IMR-90 (cell line): ENCODE results near the gene TMEM259. TPM values are rescaled to one million over a fixed set of nuclear protein-coding genes. Genes with fewer than 3 reads are reported as not detected.

ENCODE experiments used
- ATAC-seq: fragments of 200-7000 bp; cut with Tn5 transposase; 2 replicates; pipeline ENCODE4 v1.9.1; 2020; ENCODE audit warnings: low read depth, mild to moderate bottlenecking, moderate library complexity
- BruUV-seq: library from RNA; stranded (reverse); fragments of 400-500 nt; replicated peaks from 2 replicates; lab custom pipeline; 2021; lab: Mats Ljungman, UMichigan
- CTCF ChIA-PET: fragments of 300-600 bp; formaldehyde crosslinking; extraction: SDS; loops from one replicate; lab custom pipeline; 2021; ENCODE audit warnings: antibody characterized with exemption; lab: Yijun Ruan, JAX
- POLR2A ChIA-PET: fragments of 300-600 bp; sonication (Branson Sonifier 250); formaldehyde crosslinking; loops from one replicate; lab custom pipeline; 2022; ENCODE audit warnings: antibody characterized with exemption; ENCODE audit not compliant: unreplicated experiment; lab: Charles Lee
- DNase-seq: peaks from one replicate; pipeline ENCODE4 v3.0.0; 2013
- H2AFZ ChIP-seq: replicated peaks from 2 replicates; pipeline ENCODE3; 2013; ENCODE audit warnings: low read length, mild to moderate bottlenecking; ENCODE audit not compliant: poor library complexity
- H2AK5ac ChIP-seq: 2 replicates; pipeline ENCODE4 v1.6.1; 2013; ENCODE audit warnings: low read depth, low read length, inconsistent platforms
- H2AK9ac ChIP-seq: replicated peaks from 2 replicates; pipeline ENCODE3; 2013; ENCODE audit warnings: mild to moderate bottlenecking, low read depth, low read length, moderate library complexity; ENCODE audit not compliant: poor library complexity
- H2BK120ac ChIP-seq: 2 replicates; pipeline ENCODE4 v1.6.1; 2013; ENCODE audit warnings: low read depth, low read length, inconsistent platforms
- H2BK15ac ChIP-seq: 3 replicates; pipeline ENCODE4 v1.6.1; 2013; ENCODE audit warnings: low read depth, low read length, inconsistent platforms
- H2BK20ac ChIP-seq: 2 replicates; pipeline ENCODE4 v1.6.1; 2013; ENCODE audit warnings: low read depth, mild to moderate bottlenecking, inconsistent platforms, low read length, moderate library complexity
- H2BK5ac ChIP-seq: 2 replicates; pipeline ENCODE4 v1.6.1; 2013; ENCODE audit warnings: mild to moderate bottlenecking, low read depth, low read length, inconsistent platforms; ENCODE audit not compliant: poor library complexity, severe bottlenecking
- H3K14ac ChIP-seq: replicated peaks from 2 replicates; pipeline ENCODE4 v1.6.1; 2013; ENCODE audit warnings: low read depth, low read length, inconsistent platforms
- H3K18ac ChIP-seq: 2 replicates; pipeline ENCODE4 v1.6.1; 2013; ENCODE audit warnings: low read depth, low read length, control low read depth
- H3K23ac ChIP-seq: 2 replicates; pipeline ENCODE4 v1.6.1; 2013; ENCODE audit warnings: low read depth, low read length, inconsistent platforms
- H3K27ac ChIP-seq: 2 replicates; pipeline ENCODE4 v1.5.1; 2013; ENCODE audit warnings: mild to moderate bottlenecking, control low read depth, low read length; ENCODE audit not compliant: insufficient read depth
- H3K27me3 ChIP-seq: 2 replicates; pipeline ENCODE4 v1.6.1; 2013; ENCODE audit warnings: low read length; ENCODE audit not compliant: control insufficient read depth, insufficient read depth
- H3K36me3 ChIP-seq: 2 replicates; pipeline ENCODE4 v1.6.1; 2013; ENCODE audit warnings: low read length, mixed read lengths; ENCODE audit not compliant: control insufficient read depth, insufficient read depth
- H3K4ac ChIP-seq: 2 replicates; pipeline ENCODE4 v1.6.1; 2013; ENCODE audit warnings: low read depth, low read length, inconsistent platforms
- H3K4me1 ChIP-seq: 2 replicates; pipeline ENCODE4 v1.6.1; 2013; ENCODE audit warnings: low read length, mixed read lengths; ENCODE audit not compliant: control insufficient read depth, insufficient read depth
- H3K4me2 ChIP-seq: 2 replicates; pipeline ENCODE4 v1.6.1; 2013; ENCODE audit warnings: low read depth, mild to moderate bottlenecking, control low read depth, low read length, moderate library complexity
- H3K4me3 ChIP-seq: 2 replicates; pipeline ENCODE4 v1.5.1; 2013; ENCODE audit warnings: low read depth, mild to moderate bottlenecking, control low read depth, low read length, moderate library complexity; ENCODE audit not compliant: insufficient read depth
- H3K56ac ChIP-seq: 2 replicates; pipeline ENCODE4 v1.6.1; 2013; ENCODE audit warnings: low read length, inconsistent platforms; ENCODE audit not compliant: insufficient read depth; ENCODE audit errors: extremely low read depth
- H3K79me1 ChIP-seq, 2 experiments: 2 replicates each; pipeline ENCODE4 v1.6.1; 2013; ENCODE audit warnings: low read length in 2 of 2, inconsistent platforms in 1 of 2, low read depth in 1 of 2
- H3K9ac ChIP-seq: 2 replicates; pipeline ENCODE4 v1.6.1; 2013; ENCODE audit warnings: low read depth, low read length, control low read depth
- H3K9me1 ChIP-seq: 2 replicates; pipeline ENCODE4 v1.6.1; 2013; ENCODE audit warnings: low read length, inconsistent platforms; ENCODE audit not compliant: insufficient read depth
- H3K9me3 ChIP-seq: 2 replicates; pipeline ENCODE4 v1.6.1; 2013; ENCODE audit warnings: low read length; ENCODE audit not compliant: control insufficient read depth, insufficient read depth
- H4K20me1 ChIP-seq: 2 replicates; pipeline ENCODE4 v1.6.1; 2013; ENCODE audit warnings: low read length, inconsistent platforms; ENCODE audit not compliant: insufficient read depth
- H4K5ac ChIP-seq: 2 replicates; pipeline ENCODE4 v1.6.1; 2013; ENCODE audit warnings: mild to moderate bottlenecking, low read depth, low read length, control low read depth
- H4K8ac ChIP-seq, 2 experiments: 2 replicates each; pipeline ENCODE4 v1.6.1; 2013; ENCODE audit warnings: low read depth in 2 of 2, low read length in 2 of 2, control low read depth in 1 of 2, inconsistent platforms in 1 of 2
- H4K91ac ChIP-seq: 2 replicates; pipeline ENCODE4 v1.6.1; 2013; ENCODE audit warnings: low read depth, low read length, inconsistent platforms; ENCODE audit not compliant: insufficient read depth
- CEBPB ChIP-seq: IDR thresholded peaks from 2 replicates; pipeline ENCODE4 v1.6.1; 2012; ENCODE audit warnings: low read depth, low read length, improper control_type of control experiment
- CHD1 ChIP-seq: IDR thresholded peaks from 2 replicates; pipeline ENCODE4 v1.6.1; 2012; ENCODE audit warnings: low read depth, low read length, improper control_type of control experiment
- WGBS, 2 experiments: methylation state at CpG; one replicate each; pipeline versions ENCODE4 v1.1.5 to v1.1.7; 2013; ENCODE audit warnings: missing lambda C conversion rate in 2 of 2; ENCODE audit not compliant: insufficient read length in 1 of 2; ENCODE audit errors: extremely low coverage in 2 of 2; 5-methylcytosine and 5-hydroxymethylcytosine counted together
- dilution Hi-C: fragments of 300-500 bp; cut with HindIII; formaldehyde crosslinking; loops from one replicate; pipeline ENCODE4 v1.14.3; 2018; ENCODE audit warnings: low sequenced_read_pairs; ENCODE audit not compliant: unreplicated experiment
- in situ Hi-C: fragments of 300-500 bp; cut with MboI; formaldehyde crosslinking; loops from 3 replicates; pipeline ENCODE4 v1.14.3; 2019; ENCODE audit warnings: low sequenced_read_pairs, inconsistent platforms, mixed read lengths
- intact Hi-C: fragments of 100-400 bp; cut with micrococcal nuclease; formaldehyde crosslinking; loops from 2 replicates; pipeline ENCODE4 v1.10.0; 2022
- polyA plus RNA-seq, 3 experiments: library from polyadenylated mRNA; depleted of rRNA; stranded (reverse); fragments of >200 nt; gene quantifications; 2 replicates each; pipeline ENCODE4 v1.2.3, GENCODE V29; 2012; ENCODE audit warnings: low replicate concordance in 1 of 3
- total RNA-seq: library from RNA; depleted of rRNA; stranded (reverse); fragments of >200 nt; gene quantifications from 2 replicates; pipeline ENCODE4 v1.2.3, GENCODE V29; 2012

Gene TMEM259
- total and polyA plus RNA-seq, 2 of the 4 experiments (the other 2 are of a cell fraction): 22.6 to 153 TPM

DNA sequence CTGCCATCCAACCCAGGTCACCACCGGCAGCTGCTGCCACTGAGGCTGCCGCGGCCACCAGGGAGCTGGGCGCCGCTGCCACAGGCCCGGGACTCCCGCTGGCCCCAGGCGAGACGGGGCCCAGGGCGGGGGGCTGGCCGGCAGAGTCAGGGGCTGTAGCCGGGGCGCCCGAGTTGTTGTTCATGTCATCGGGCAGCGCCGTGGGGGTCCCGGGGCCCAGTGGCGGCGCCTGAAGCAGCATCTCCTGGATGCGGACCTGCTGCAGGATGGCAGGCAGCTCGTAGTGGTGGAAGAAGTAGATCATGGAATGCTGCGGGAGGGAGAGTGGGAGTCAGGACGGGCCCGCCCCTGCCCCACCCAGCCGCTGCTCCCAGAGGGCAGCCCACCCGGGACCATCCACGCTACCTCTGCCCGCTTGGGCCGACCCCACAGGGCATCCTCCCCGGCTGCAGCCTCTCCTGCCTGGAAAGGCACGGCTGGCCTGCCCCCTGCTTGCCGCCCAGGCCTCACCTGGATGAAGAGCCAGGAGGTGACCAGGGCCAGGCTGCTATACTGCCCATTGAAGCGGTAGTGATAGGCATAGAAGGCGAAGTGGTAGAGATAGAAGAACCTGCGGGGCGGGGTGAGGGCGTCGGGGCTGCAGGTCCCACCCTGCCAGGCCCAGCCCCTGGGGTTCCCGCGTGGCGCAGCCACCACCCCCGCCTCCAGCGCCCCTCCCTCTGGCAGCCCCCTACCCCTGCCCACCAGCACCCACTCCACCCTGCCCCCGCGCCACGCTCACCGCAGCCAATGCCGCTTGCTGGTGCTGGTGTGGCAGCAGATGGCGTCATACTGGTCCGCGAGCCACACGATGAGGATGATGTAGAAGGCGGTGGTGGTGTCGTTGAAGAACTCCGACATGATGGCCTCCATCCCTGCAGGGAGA lies 10.1 kb downstream of the TMEM259 start:
- no peak overlapping the region for H3K14ac ChIP-seq
- H3K4ac ChIP-seq: no peak overlapping the region
- ChIA-PET POLR2A (no interaction called here), CTCF (interaction anchor here (1.4 kb wide), 1 partner anchor 11 kb away, joined by 3 read pairs; no protein-coding TSS in a partner anchor)
- peaks cover 38% of the 10 kb centered on the region for H3K36me3 ChIP-seq
- 0 out of 2 replicates have a peak overlapping the region, but pooled peaks have one; percentile 77 for H2AK5ac ChIP-seq
- peak overlapping the region; percentile 73 for H2AK9ac ChIP-seq
- H2BK15ac ChIP-seq: no peak overlapping the region
- H3K4me2 ChIP-seq: no peak overlapping the region
- H3K27me3 ChIP-seq: no peaks in the 10 kb centered on the region
- TF ChIP-seq CEBPB: no peak
- TF ChIP-seq CHD1: no peak
- no peak overlapping the region for H3K4me3 ChIP-seq
- ATAC-seq (no peak), DNase-seq (no peak)
- H3K79me1 ChIP-seq: peaks cover 0 to 38% of the 10 kb centered on the region in 2 experiments; a peak in 3 of 4 replicates
- H3K27ac ChIP-seq: peak overlapping the region; percentile 65
- no TSS peak for BruUV-seq
- H2BK20ac ChIP-seq: no peak overlapping the region
- intact Hi-C loops (no loop called here), dilution Hi-C loops (no loop called here), in situ Hi-C loops (no loop called here)
- WGBS, 2 experiments: 93% methylated on average over 3 of the region's 56 CpGs; no CpG with 5 or more reads in 1 of the 2 experiments
- no peak overlapping the region for H4K5ac ChIP-seq
- H3K9me3 ChIP-seq: no peaks in the 10 kb centered on the region
- no peak overlapping the region for H2AFZ ChIP-seq
- no peak overlapping the region for H4K91ac ChIP-seq
- H3K9me1 ChIP-seq: no peaks in the 10 kb centered on the region
- H2BK120ac ChIP-seq: no peak overlapping the region
- no peak overlapping the region for H4K8ac ChIP-seq
- H2BK5ac ChIP-seq: peak overlapping the region; percentile 71
- H3K56ac ChIP-seq: no peak overlapping the region
- H3K18ac ChIP-seq: no peak overlapping the region
- no peak overlapping the region for H3K23ac ChIP-seq
- peaks cover 54% of the 10 kb centered on the region for H4K20me1 ChIP-seq
- H3K4me1 ChIP-seq: peaks cover 19% of the 10 kb centered on the region
- no peak overlapping the region for H3K9ac ChIP-seq
